Mucosa of rectum (tissue), 2 donors: ENCODE measurements around the gene PRSS36.

Experiments
- H3K27ac ChIP-seq, 2 donors: one replicate each; pipeline ENCODE4 v1.7.0; 2013; ENCODE audit warnings: inconsistent platforms in 2 of 2, low read depth in 2 of 2, low read length in 2 of 2
- H3K27me3 ChIP-seq, 2 donors: one replicate each; pipeline ENCODE4 v1.7.0; 2013; ENCODE audit warnings: low read length in 2 of 2; ENCODE audit not compliant: control insufficient read depth in 2 of 2, insufficient read depth in 2 of 2
- H3K36me3 ChIP-seq, 2 donors: one replicate each; pipeline ENCODE4 v1.7.0; 2013; ENCODE audit warnings: low read length in 2 of 2; ENCODE audit not compliant: control insufficient read depth in 2 of 2, insufficient read depth in 2 of 2
- H3K4me1 ChIP-seq, 2 donors: one replicate each; pipeline ENCODE4 v1.7.0; 2013; ENCODE audit warnings: low read length in 2 of 2, mild to moderate bottlenecking in 1 of 2; ENCODE audit not compliant: control insufficient read depth in 2 of 2, insufficient read depth in 2 of 2
- H3K4me3 ChIP-seq, 2 donors: one replicate each; pipeline ENCODE4 v1.7.0; 2013; ENCODE audit warnings: low read length in 2 of 2
- H3K9ac ChIP-seq, 2 donors: one replicate each; pipeline ENCODE4 v1.7.0; 2013; ENCODE audit warnings: low read length in 2 of 2, low read depth in 1 of 2, mild to moderate bottlenecking in 1 of 2
- H3K9me3 ChIP-seq, 2 donors: one replicate each; pipeline ENCODE4 v1.7.0; 2013; ENCODE audit warnings: low read length in 2 of 2; ENCODE audit not compliant: control insufficient read depth in 2 of 2
- donor health status: healthy.
- donor health status: Normal muscosa, but diverticular disease.

The PRSS36 gene

DNA sequence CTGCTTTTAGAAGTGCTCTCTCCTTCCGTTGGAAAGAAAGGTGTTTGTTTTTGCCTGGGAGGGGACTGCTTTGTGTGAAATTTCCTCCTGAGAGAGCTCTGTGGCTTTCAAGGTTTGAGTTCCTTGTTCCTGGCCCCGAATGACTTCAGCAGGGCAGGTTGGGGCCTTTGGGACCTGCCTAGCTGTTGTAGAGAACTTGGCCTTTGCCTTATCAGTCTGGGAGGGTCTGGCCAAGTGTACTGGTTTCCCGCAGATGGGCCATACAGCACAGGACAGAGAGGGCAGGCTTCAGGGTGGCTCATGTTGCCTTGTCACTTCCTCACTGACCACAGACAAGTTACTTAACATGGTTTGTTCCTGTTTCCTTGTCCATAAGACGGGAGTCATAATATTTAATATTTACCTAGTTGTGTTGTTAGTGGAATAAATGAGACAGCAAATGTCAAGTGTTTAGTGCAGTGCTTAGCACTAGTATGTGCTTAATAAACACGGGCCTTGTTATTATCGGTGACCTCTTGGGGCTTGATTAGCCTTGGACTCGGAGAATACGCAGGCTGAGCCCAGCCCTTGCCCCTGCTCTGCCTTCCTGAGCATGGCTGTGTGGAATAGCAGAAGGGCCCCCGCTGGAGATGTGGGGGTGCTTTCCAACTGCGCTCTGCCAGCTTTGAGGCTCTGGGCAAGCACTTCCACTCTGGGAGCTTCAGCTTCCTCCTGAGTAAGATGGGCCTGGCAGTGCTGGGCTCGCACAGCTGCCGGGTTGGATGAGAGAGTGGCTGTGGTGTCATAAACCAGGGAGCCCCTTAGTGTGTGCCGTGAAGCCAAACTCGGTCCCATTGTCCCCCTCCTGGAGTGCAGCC is 20.9 kb downstream of the PRSS36 start:
- Histone ChIP-seq H3K4me3 (peak overlapping the region; percentile 22 to 38), H3K4me1 (peaks cover 62 to 70% of the 10 kb centered on the region in 2 donors), H3K36me3 (peaks cover 20 to 35% of the 10 kb centered on the region in 2 donors), H3K9me3 (no peaks in the 10 kb centered on the region), H3K9ac (peak overlapping the region; percentile 74 to 76), H3K27me3 (no peaks in the 10 kb centered on the region), H3K27ac (peak overlapping the region; percentile 92 to 98)

DNA sequence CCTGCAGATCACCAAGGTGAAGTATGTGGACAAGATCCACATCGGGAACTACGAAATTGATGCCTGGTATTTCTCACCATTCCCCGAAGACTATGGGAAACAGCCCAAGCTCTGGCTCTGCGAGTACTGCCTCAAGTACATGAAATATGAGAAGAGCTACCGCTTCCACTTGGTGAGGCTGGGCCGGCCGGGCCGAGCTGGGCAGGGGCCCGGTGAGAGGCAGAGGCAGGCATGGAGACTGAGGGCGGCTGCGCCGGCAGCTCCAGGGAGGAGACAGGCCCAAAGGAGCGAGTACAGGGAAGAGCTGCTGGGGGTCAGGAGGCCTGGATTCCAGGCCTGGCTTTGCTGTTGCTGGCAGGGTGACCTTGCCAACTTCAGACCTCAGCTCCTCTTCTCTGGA is 22.7 kb downstream of the PRSS36 start:
- H3K9me3 ChIP-seq: no peaks in the 10 kb centered on the region
- peaks cover 47 to 52% of the 10 kb centered on the region in 2 donors for H3K4me1 ChIP-seq
- H3K27ac ChIP-seq: peak overlapping the region; percentile 92 to 98
- H3K27me3 ChIP-seq: no peaks in the 10 kb centered on the region
- peak overlapping the region in 1 of 2 donors; percentile 76 for H3K9ac ChIP-seq
- H3K36me3 ChIP-seq: peaks cover 12 to 26% of the 10 kb centered on the region in 2 donors
- no peak overlapping the region for H3K4me3 ChIP-seq

- peaks cover 35 to 40% of the 10 kb centered on the region in 2 donors for H3K4me1 ChIP-seq
- no peaks in the 10 kb centered on the region for H3K9me3 ChIP-seq
- no peak overlapping the region for H3K4me3 ChIP-seq
- H3K9ac ChIP-seq: no peak overlapping the region
- H3K27ac ChIP-seq: no peak overlapping the region
- H3K27me3 ChIP-seq: no peaks in the 10 kb centered on the region
- H3K36me3 ChIP-seq: peaks cover 17 to 23% of the 10 kb centered on the region in 2 donors
Observed at GRCh38 chr16:31125844-31126243, 24.0 kb downstream of the PRSS36 start.

DNA sequence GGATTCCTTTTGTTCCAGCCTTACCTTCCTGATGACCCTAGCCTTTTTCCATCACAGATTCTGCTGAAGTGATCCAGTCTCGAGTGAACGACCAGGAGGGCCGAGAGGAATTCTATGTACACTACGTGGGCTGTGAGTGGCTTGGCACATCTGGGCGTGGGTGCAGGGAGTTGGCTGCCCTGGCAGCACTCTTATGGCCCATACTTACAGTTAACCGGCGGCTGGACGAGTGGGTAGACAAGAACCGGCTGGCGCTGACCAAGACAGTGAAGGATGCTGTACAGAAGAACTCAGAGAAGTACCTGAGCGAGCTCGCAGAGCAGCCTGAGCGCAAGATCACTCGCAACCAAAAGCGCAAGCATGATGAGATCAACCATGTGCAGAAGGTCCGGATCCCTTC is 29.7 kb downstream of the PRSS36 start:
- peaks cover 8 to 15% of the 10 kb centered on the region in 2 donors for H3K4me1 ChIP-seq
- H3K9ac ChIP-seq: no peak overlapping the region
- no peaks in the 10 kb centered on the region for H3K27me3 ChIP-seq
- H3K27ac ChIP-seq: no peak overlapping the region
- no peaks in the 10 kb centered on the region for H3K9me3 ChIP-seq
- H3K4me3 ChIP-seq: no peak overlapping the region
- H3K36me3 ChIP-seq: peaks cover 23 to 29% of the 10 kb centered on the region in 2 donors

- Histone ChIP-seq H3K4me3 (peak overlapping the region; percentile 71 to 94), H3K4me1 (peaks cover 14 to 24% of the 10 kb centered on the region in 2 donors), H3K9ac (peak overlapping the region; percentile 86 to 99), H3K27me3 (no peaks in the 10 kb centered on the region), H3K36me3 (peaks cover 21 to 23% of the 10 kb centered on the region in 2 donors), H3K9me3 (no peaks in the 10 kb centered on the region), H3K27ac (peak overlapping the region; percentile 96 to 97)
Observed at GRCh38 chr16:31118223-31119155, 31.4 kb downstream of the PRSS36 start.

GRCh38 chr16:31117384-31118222 is 32.3 kb downstream of the PRSS36 start, which contains the start of gene KAT8:
TSS of gene KAT8 (plus strand) at chr16:31117664. CDS start at chr16:31117682, 18 bp downstream.
- Histone ChIP-seq H3K9ac (peak within 1 kb of the TSS; percentile 86 to 99), H3K4me1 (peaks cover 17 to 24% of the 10 kb centered on the region in 2 donors), H3K27ac (peak within 1 kb of the TSS; percentile 96 to 97), H3K36me3 (peaks cover 21 to 23% of the 10 kb centered on the region in 2 donors), H3K27me3 (no peaks in the 10 kb centered on the region), H3K9me3 (no peaks in the 10 kb centered on the region), H3K4me3 (peak within 1 kb of the TSS; percentile 71 to 94)

- Histone ChIP-seq H3K9me3 (no peaks in the 10 kb centered on the region), H3K27ac (peak overlapping the region; percentile 64 to 68), H3K27me3 (no peaks in the 10 kb centered on the region), H3K36me3 (peaks cover 23 to 34% of the 10 kb centered on the region in 2 donors), H3K9ac (no peak overlapping the region), H3K4me3 (no peak overlapping the region), H3K4me1 (peaks cover 17 to 24% of the 10 kb centered on the region in 2 donors)
Observed at GRCh38 chr16:31114468-31114867, 35.4 kb downstream of the PRSS36 start.

- peaks cover 23 to 30% of the 10 kb centered on the region in 2 donors for H3K36me3 ChIP-seq
- H3K27ac ChIP-seq: peak overlapping the region; percentile 64 to 68
- no peak overlapping the region for H3K9ac ChIP-seq
- no peaks in the 10 kb centered on the region for H3K27me3 ChIP-seq
- H3K4me1 ChIP-seq: peaks cover 19 to 25% of the 10 kb centered on the region in 2 donors
- H3K9me3 ChIP-seq: no peaks in the 10 kb centered on the region
- peak overlapping the region in 1 of 2 donors; percentile 41 for H3K4me3 ChIP-seq
Observed at GRCh38 chr16:31113121-31114120, 36.4 kb downstream of the PRSS36 start.
